Activated T-helper 17 cell treated with anti-CD3 and anti-CD28 coated beads, Interleukin-2, amount 50 U/mL, for 72 hours (primary cell): Measurements from ENCODE around the gene FAM149A. TPM values are rescaled to one million over a fixed set of nuclear protein-coding genes. Genes with fewer than 3 reads are reported as not detected.
A peak's percentile ranks its signal among the peaks of the same experiment; 100 is the strongest.

Experiments
- ATAC-seq: fragments of 150-1000 bp; cut with Tn5 transposase; replicated peaks from 2 replicates; pipeline ENCODE4 v1.10.0; 2021; ENCODE audit warnings: mild to moderate bottlenecking, moderate library complexity
- H3K27ac Mint-ChIP-seq: one replicate; pipeline ENCODE4 v1.8.0; 2022; ENCODE audit warnings: mixed read lengths
- H3K27me3 Mint-ChIP-seq: one replicate; pipeline ENCODE4 v1.8.0; 2022; ENCODE audit warnings: mixed read lengths
- H3K36me3 Mint-ChIP-seq: one replicate; pipeline ENCODE4 v1.8.0; 2022; ENCODE audit warnings: low read depth, mild to moderate bottlenecking, mixed read lengths
- H3K4me1 Mint-ChIP-seq: one replicate; pipeline ENCODE4 v1.8.0; 2022; ENCODE audit warnings: mixed read lengths
- H3K4me3 Mint-ChIP-seq: one replicate; pipeline ENCODE4 v1.8.0; 2022; ENCODE audit warnings: mild to moderate bottlenecking, mixed read lengths
- H3K9me3 Mint-ChIP-seq: one replicate; pipeline ENCODE4 v1.8.0; 2022; ENCODE audit warnings: mixed read lengths
- total RNA-seq, 2 donors: library from RNA; stranded (reverse); gene quantifications; one replicate each; pipeline ENCODE4 v1.2.3, GENCODE V29; 2022

Gene FAM149A
- total RNA-seq, result 1 to 10 TPM in 1 of 2 donors, under 1 TPM in 1; 0.28 to 2.4 TPM

DNA sequence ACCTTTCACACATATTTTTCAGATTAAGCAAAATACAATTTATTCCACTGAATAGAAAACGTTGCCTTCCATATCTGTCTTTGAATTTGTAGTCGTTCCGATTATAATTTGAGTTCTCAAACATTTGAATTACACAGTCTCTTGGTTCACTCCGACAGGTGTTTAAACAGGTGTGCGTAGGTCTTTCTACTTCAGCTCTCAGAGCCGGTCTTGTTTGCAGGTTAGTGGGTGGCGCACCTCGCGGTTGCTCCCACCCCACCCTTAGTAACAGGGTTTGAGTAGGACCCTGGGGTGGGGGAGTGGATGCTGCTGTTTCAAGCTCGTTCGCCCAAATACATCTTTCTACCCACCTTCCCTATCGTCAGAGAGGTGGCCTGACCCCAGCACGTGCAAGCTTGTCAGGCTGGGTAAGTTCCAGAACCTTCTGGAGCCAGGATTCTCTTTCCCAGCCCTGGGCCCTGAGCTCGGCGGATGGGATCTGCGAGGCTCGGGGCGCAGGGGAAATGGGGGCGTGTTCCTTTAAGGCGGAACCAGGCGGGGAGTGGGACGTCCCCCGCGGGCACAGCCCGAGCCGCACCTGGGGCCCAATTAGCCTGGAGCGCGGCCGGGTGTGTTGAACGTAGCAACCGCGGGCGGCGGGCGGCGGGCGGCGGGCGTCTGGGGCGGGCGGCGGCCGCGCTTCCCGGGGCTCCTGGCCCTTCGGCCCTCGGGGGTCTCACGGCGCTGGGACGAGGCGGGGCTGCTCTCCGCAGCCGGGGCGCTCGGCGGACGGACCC is at the start of gene FAM149A:
Gene FAM149A, plus strand, starts transcription at position 591 of the 776 bp plus-strand sequence.
- Mint-ChIP-seq H3K9me3 (no peaks in the 10 kb centered on the region), H3K4me1 (no peaks in the 10 kb centered on the region), H3K36me3 (no peaks in the 10 kb centered on the region), H3K4me3 (peak within 1 kb of the TSS; percentile 70), H3K27ac (no peak within 1 kb of the TSS), H3K27me3 (peaks cover 30% of the 10 kb centered on the region)
- peak; percentile 72 for ATAC-seq

GRCh38 chr4:186058253-186058979 is 46.1 kb upstream of the FAM149A start:
- H3K36me3 Mint-ChIP-seq, result no peaks in the 10 kb centered on the region
- peaks cover 11% of the 10 kb centered on the region for H3K4me1 Mint-ChIP-seq
- H3K4me3 Mint-ChIP-seq, result no peak overlapping the region
- ATAC-seq, result peak; percentile 98
- H3K9me3 Mint-ChIP-seq, result peaks cover 4% of the 10 kb centered on the region
- H3K27me3 Mint-ChIP-seq, result peaks cover 16% of the 10 kb centered on the region
- H3K27ac Mint-ChIP-seq, result peak overlapping the region; percentile 22

DNA sequence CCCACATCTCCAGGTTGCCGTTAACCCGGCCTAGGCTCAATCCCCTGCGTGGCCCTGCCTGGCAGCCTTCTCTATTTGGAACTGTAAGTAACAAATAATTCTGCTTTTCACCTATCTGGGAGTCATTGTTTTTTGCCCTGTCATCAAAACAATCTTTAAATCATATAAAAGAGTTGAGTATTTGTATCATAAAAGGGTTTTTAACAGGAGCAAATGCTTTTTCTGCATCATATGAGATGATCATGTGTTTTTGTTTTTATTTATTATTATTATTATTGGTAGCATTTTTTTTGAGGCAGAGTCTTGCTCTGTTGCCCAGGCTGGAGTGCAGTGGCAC is 45.6 kb upstream of the FAM149A start:
- no peak overlapping the region for H3K4me3 Mint-ChIP-seq
- peaks cover 11% of the 10 kb centered on the region for H3K4me1 Mint-ChIP-seq
- peak overlapping the region; percentile 22 for H3K27ac Mint-ChIP-seq
- ATAC-seq, result no peak
- H3K36me3 Mint-ChIP-seq, result no peaks in the 10 kb centered on the region
- H3K27me3 Mint-ChIP-seq, result peaks cover 19% of the 10 kb centered on the region
- H3K9me3 Mint-ChIP-seq, result peaks cover 4% of the 10 kb centered on the region

GRCh38 chr4:186061921-186062320 is 42.6 kb upstream of the FAM149A start:
- no peak overlapping the region for H3K27ac Mint-ChIP-seq

DNA sequence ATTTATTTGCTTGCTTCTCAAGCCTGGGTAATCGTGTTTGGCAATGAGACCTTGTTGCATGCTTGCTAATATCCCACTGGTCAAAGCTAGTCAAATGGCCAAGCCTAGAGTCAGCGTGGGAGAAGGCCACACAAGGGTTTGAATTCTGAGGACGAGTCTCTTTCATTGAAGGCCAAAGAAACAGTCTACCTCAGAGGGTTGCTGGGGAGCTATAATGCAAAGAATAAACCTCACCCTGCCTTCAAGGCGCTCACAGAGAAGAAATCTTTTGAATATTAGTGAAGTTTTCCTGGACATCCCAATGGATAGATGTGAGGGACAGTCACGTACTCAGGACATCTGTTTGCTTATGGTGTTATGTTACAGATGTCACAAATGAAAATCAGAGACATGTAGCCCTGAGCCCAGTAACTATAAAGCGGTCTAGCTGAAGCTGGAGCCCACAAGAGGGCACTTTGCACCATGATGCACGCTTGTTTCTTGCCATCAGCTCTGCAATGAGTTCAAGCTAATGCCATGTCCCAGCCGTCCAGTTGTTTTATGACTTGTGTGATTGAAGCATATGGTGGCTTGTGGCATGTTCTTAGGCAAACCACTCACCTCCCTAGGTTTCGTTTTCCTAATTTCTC is 36.6 kb upstream of the FAM149A start:
- Mint-ChIP-seq H3K27me3 (peaks cover 4% of the 10 kb centered on the region), H3K4me3 (peak overlapping the region; percentile 68), H3K36me3 (no peaks in the 10 kb centered on the region), H3K4me1 (peaks cover 18% of the 10 kb centered on the region), H3K9me3 (no peaks in the 10 kb centered on the region), H3K27ac (no peak overlapping the region)
- peak; percentile 76 for ATAC-seq

More at GRCh38 chr4:186061921-186062320, 42.6 kb upstream of the FAM149A start:
- Mint-ChIP-seq H3K4me1 (peaks cover 11% of the 10 kb centered on the region), H3K27me3 (peaks cover 19% of the 10 kb centered on the region), H3K4me3 (no peak overlapping the region), H3K9me3 (peaks cover 4% of the 10 kb centered on the region), H3K36me3 (no peaks in the 10 kb centered on the region)
- no peak for ATAC-seq

DNA sequence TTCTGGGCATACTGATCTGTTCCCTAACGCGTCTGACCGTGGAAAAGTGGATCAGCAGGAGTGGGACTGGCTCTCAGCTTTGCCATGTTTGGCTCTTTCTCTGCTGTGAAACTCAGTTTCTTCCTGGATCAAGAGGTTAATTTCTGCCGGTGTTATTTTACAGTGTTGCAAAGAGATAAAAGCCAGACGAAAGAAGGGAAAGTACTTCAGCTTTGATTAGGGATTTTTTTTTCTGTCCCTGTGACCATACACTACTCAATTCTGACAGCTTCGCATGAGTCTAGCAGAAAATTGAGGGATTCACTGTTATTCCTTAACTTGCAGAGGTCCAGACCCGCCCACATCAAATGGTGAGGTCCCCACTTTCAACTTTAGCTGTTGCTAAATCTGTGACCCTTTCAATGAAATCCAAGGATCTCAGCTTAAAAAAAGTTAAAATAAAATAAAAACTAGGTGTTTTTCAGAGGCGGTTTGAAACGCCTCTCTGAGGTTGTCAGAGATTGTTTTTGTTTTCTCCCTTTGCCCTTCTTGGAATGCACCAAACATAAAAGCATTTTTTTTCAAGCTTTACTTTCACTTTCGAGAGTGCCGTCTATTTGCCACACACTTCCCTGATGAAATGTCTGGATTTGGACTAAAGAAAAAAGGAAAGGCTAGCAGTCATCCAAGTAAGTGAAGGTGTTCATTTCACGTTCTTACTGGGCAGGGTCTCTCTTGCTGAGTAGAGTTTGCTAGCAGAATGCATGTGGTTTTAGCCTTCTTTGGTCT is 35.7 kb upstream of the FAM149A start, which contains the start of gene TLR3:
Gene TLR3, plus strand, starts transcription at position 576 of the 768 bp plus-strand sequence. CDS start 7,464 bp downstream, outside the sequence.
- no peaks in the 10 kb centered on the region for H3K36me3 Mint-ChIP-seq
- H3K4me1 Mint-ChIP-seq, result peaks cover 18% of the 10 kb centered on the region
- peak; percentile 56 for ATAC-seq
- H3K27me3 Mint-ChIP-seq, result peaks cover 2% of the 10 kb centered on the region
- peak within 1 kb of the TSS; percentile 68 for H3K4me3 Mint-ChIP-seq
- no peaks in the 10 kb centered on the region for H3K9me3 Mint-ChIP-seq
- peak within 1 kb of the TSS; percentile 2 for H3K27ac Mint-ChIP-seq

DNA sequence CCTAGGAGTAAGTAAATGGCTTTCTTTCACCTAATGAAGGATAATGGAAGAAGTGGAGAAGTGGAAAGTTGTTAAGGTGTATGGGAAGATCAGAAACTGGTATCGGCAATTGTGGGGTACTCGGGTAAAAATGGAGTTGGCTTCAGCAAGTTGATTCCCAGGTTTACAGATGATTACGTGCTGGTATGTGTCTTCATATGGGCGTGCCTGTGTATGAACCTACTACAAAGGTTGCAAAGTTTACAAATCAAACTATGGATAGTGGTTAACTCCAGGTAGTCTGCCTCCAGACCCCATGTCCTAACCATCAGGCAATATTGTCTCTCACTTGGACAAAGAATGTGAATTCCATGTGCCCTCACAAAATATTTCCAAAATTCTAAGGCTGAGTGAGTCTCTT is 34.8 kb upstream of the FAM149A start:
- peaks cover 18% of the 10 kb centered on the region for H3K4me1 Mint-ChIP-seq
- no peaks in the 10 kb centered on the region for H3K27me3 Mint-ChIP-seq
- peak overlapping the region; percentile 2 for H3K27ac Mint-ChIP-seq
- H3K9me3 Mint-ChIP-seq, result no peaks in the 10 kb centered on the region
- H3K4me3 Mint-ChIP-seq, result peak overlapping the region; percentile 68
- ATAC-seq, result no peak
- H3K36me3 Mint-ChIP-seq, result no peaks in the 10 kb centered on the region

DNA sequence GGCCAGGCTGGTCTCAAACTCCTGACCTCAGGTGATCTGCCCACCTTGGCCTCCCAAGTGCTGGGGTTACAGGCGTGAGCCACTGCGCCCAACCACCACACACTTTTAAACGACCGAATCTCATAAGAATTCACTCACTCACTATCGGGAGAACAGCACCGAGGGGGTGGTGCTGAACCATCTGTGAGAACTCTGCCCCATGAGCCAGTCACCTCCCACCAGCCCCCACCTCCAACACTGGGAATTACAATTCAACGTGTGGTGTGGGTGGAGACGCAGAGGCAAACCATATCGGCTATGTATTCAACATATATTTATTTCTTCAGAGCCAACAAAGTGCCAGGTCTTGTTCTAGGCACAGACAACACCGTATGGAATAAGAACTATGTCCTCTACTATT is 32.0 kb upstream of the FAM149A start:
- no peak for ATAC-seq
- peaks cover 18% of the 10 kb centered on the region for H3K4me1 Mint-ChIP-seq
- peaks cover 5% of the 10 kb centered on the region for H3K36me3 Mint-ChIP-seq
- H3K9me3 Mint-ChIP-seq, result no peaks in the 10 kb centered on the region
- H3K27ac Mint-ChIP-seq, result no peak overlapping the region
- no peak overlapping the region for H3K4me3 Mint-ChIP-seq
- H3K27me3 Mint-ChIP-seq, result no peaks in the 10 kb centered on the region

- peaks cover 11% of the 10 kb centered on the region for H3K4me1 Mint-ChIP-seq
- no peaks in the 10 kb centered on the region for H3K9me3 Mint-ChIP-seq
- no peaks in the 10 kb centered on the region for H3K27me3 Mint-ChIP-seq
- H3K4me3 Mint-ChIP-seq, result no peak overlapping the region
- H3K36me3 Mint-ChIP-seq, result peaks cover 11% of the 10 kb centered on the region
- no peak for ATAC-seq
- no peak overlapping the region for H3K27ac Mint-ChIP-seq
These were observed 30.3 kb upstream of the FAM149A start for GRCh38 chr4:186074189-186074588.

DNA sequence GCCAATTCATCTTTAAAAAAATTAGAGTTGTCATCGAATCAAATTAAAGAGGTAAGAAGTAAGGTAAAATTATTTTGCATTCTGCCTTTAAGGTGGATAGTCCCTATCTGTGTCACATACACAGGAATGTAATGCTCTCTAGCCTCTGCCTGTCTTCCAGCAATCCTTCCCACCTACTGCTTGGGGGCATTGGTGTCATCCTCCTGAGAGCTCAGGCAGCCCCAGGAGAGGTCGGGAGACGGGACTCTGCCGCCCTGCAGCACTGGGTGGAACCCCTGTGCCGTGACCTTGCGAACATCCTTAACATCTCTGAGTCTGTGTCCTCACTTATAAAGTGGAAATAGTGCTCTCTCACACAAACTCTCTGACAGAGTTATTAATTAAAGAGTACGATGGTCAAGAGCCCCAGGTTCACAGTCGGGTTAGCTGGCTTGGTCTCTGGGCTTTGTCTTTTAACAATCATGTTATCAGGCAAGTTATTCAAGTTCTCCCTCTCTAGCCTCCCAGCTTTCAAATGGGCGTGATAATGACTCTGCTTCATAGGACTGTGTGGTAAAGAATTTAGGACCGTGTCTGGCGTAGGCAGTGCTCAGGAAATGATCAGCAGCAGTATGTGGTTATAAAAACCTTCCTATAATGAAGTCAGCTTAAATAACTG is 25.4 kb upstream of the FAM149A start:
- Mint-ChIP-seq H3K36me3 (peaks cover 17% of the 10 kb centered on the region), H3K9me3 (no peaks in the 10 kb centered on the region), H3K27ac (no peak overlapping the region), H3K27me3 (no peaks in the 10 kb centered on the region), H3K4me3 (no peak overlapping the region), H3K4me1 (no peaks in the 10 kb centered on the region)
- no peak for ATAC-seq

DNA sequence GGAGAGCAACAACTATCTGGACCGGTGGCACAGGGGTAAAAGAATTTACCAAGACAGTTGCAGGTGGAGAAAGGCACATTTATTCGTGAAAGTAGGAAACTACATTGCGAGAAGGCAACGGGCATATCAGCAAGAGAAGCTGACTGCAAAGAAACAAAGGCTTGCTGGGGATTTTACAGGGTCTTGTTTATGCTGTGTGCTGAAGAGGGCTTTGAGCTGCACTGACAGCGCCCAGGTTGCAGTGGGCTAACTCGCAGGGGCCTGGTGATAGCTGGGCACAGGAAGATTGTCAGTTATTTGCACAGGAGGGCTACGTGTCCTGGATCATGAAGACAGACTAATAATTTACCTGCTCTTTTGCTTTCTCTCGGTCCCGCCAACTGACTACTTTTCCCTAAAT is 24.8 kb upstream of the FAM149A start:
- Mint-ChIP-seq H3K4me1 (no peaks in the 10 kb centered on the region), H3K27me3 (no peaks in the 10 kb centered on the region), H3K4me3 (no peak overlapping the region), H3K36me3 (peaks cover 17% of the 10 kb centered on the region), H3K9me3 (no peaks in the 10 kb centered on the region), H3K27ac (no peak overlapping the region)
- ATAC-seq, result no peak

GRCh38 chr4:186081202-186081807 is 23.2 kb upstream of the FAM149A start:
- ATAC-seq, result no peak
- Mint-ChIP-seq H3K27me3 (no peaks in the 10 kb centered on the region), H3K27ac (no peak overlapping the region), H3K4me1 (no peaks in the 10 kb centered on the region), H3K36me3 (peaks cover 17% of the 10 kb centered on the region), H3K4me3 (no peak overlapping the region), H3K9me3 (no peaks in the 10 kb centered on the region)

GRCh38 chr4:186082221-186082620 is 22.3 kb upstream of the FAM149A start:
- Mint-ChIP-seq H3K36me3 (peaks cover 15% of the 10 kb centered on the region), H3K4me3 (no peak overlapping the region), H3K4me1 (no peaks in the 10 kb centered on the region), H3K27me3 (no peaks in the 10 kb centered on the region), H3K9me3 (no peaks in the 10 kb centered on the region), H3K27ac (no peak overlapping the region)
- ATAC-seq, result no peak
